AG10803 (cell line): ENCODE data around the gene TSGA10.

Experiments
- DNase-seq: peaks from one replicate; pipeline ENCODE4 v3.0.0; 2010; ENCODE audit warnings: low read depth
- H3K4me3 ChIP-seq: 2 replicates; pipeline ENCODE4 v1.5.1; 2011; ENCODE audit warnings: mild to moderate bottlenecking, low read length, control low read depth
- CTCF ChIP-seq: conservative IDR thresholded peaks from 2 replicates; pipeline ENCODE4 v1.5.1; 2011; ENCODE audit warnings: mild to moderate bottlenecking, low read length, control low read depth, inconsistent platforms

TSGA10 gene

GRCh38 chr2:99096728-99097127 lies 58.0 kb downstream of the TSGA10 start:
- no peak for TF ChIP-seq CTCF
- DNase-seq, result no peak
- H3K4me3 ChIP-seq, result no peak overlapping the region

- TF ChIP-seq CTCF, result no peak
- DNase-seq, result no peak
These were observed 66.7 kb downstream of the TSGA10 start for GRCh38 chr2:99088017-99088416.

GRCh38 chr2:99086385-99086784 lies 68.4 kb downstream of the TSGA10 start:
- no peak overlapping the region for H3K4me3 ChIP-seq
- TF ChIP-seq CTCF, result no peak
- no peak for DNase-seq

More at GRCh38 chr2:99088017-99088416, 66.7 kb downstream of the TSGA10 start:
- H3K4me3 ChIP-seq, result no peak overlapping the region

GRCh38 chr2:99085421-99085820 lies 69.3 kb downstream of the TSGA10 start:
- no peak for DNase-seq
- no peak overlapping the region for H3K4me3 ChIP-seq
- TF ChIP-seq CTCF, result peak; percentile 38

- H3K4me3 ChIP-seq, result no peak overlapping the region
- DNase-seq, result no peak
- no peak for TF ChIP-seq CTCF
These were observed 70.5 kb downstream of the TSGA10 start for GRCh38 chr2:99084256-99084655.

- TF ChIP-seq CTCF, result no peak
- no peak overlapping the region for H3K4me3 ChIP-seq
- no peak for DNase-seq
These were observed 72.9 kb downstream of the TSGA10 start for GRCh38 chr2:99081891-99082290.

- H3K4me3 ChIP-seq, result no peak overlapping the region
- TF ChIP-seq CTCF, result no peak
- peak; percentile 1 for DNase-seq
These were observed 75.5 kb downstream of the TSGA10 start for GRCh38 chr2:99079226-99079625.
